CD4-positive, CD25-positive, alpha-beta regulatory T cell (primary cell): ENCODE data around the gene SESN3. TPM values are rescaled to one million over a fixed set of nuclear protein-coding genes. Genes with fewer than 3 reads are reported as not detected.
A peak's percentile ranks its signal among the peaks of the same experiment; 100 is the strongest.

ENCODE experiments used
- ATAC-seq, 2 donors: fragments of 150-1000 bp; cut with Tn5 transposase; one replicate each; pipeline ENCODE4 v1.10.0; 2021; ENCODE audit warnings: low read depth in 2 of 2, moderate number of reproducible peaks in 2 of 2, moderate library complexity in 1 of 2
- DNase-seq, 3 donors: peaks; one replicate each; pipeline versions ENCODE4 v3.0.0 to v3.0.0-alpha.2; 2012 to 2022; ENCODE audit warnings: mixed read lengths in 1 of 3
- H3K27ac ChIP-seq: one replicate; pipeline ENCODE4 v1.7.0; 2013; ENCODE audit warnings: mild to moderate bottlenecking, low read length; ENCODE audit not compliant: insufficient read depth, poor library complexity, severe bottlenecking
- H3K27me3 ChIP-seq: one replicate; pipeline ENCODE4 v1.7.0; 2013; ENCODE audit warnings: low read length; ENCODE audit not compliant: control insufficient read depth, insufficient read depth
- H3K36me3 ChIP-seq: one replicate; pipeline ENCODE4 v1.7.0; 2013; ENCODE audit warnings: mild to moderate bottlenecking, low read length, moderate library complexity; ENCODE audit not compliant: control insufficient read depth, insufficient read depth
- H3K4me1 ChIP-seq: 2 replicates; pipeline ENCODE4 v1.7.0; 2013; ENCODE audit warnings: mild to moderate bottlenecking, low read length; ENCODE audit not compliant: insufficient read depth, control insufficient read depth, poor library complexity, severe bottlenecking
- H3K4me3 ChIP-seq: one replicate; pipeline ENCODE4 v1.7.0; 2013; ENCODE audit warnings: low read depth, mild to moderate bottlenecking, low read length, moderate library complexity
- H3K9me3 ChIP-seq, 2 experiments: 1 replicate in 1 of 2; 2 replicates in 1 of 2; pipeline ENCODE4 v1.7.0; 2013; ENCODE audit warnings: low read length in 2 of 2, mild to moderate bottlenecking in 1 of 2, moderate library complexity in 1 of 2; ENCODE audit not compliant: control insufficient read depth in 2 of 2
- H3K27ac Mint-ChIP-seq, 3 donors: one replicate each; pipeline ENCODE4 v1.8.0; 2020 to 2022; ENCODE audit warnings: mild to moderate bottlenecking in 3 of 3, mixed read lengths in 3 of 3, moderate library complexity in 2 of 3
- H3K27me3 Mint-ChIP-seq: one replicate; pipeline ENCODE4 v1.8.0; 2022; ENCODE audit warnings: mild to moderate bottlenecking, mixed read lengths
- H3K36me3 Mint-ChIP-seq: one replicate; pipeline ENCODE4 v1.8.0; 2020; ENCODE audit warnings: mixed read lengths
- H3K4me1 Mint-ChIP-seq, 4 donors: one replicate each; pipeline ENCODE4 v1.8.0; 2020 to 2022; ENCODE audit warnings: mixed read lengths in 4 of 4, mild to moderate bottlenecking in 1 of 4
- H3K4me3 Mint-ChIP-seq, 4 donors: one replicate each; pipeline ENCODE4 v1.8.0; 2020 to 2022; ENCODE audit warnings: mild to moderate bottlenecking in 4 of 4, mixed read lengths in 4 of 4, moderate library complexity in 3 of 4
- H3K9me3 Mint-ChIP-seq, 7 donors: one replicate each; pipeline ENCODE4 v1.8.0; 2020 to 2022; ENCODE audit warnings: mixed read lengths in 7 of 7, mild to moderate bottlenecking in 3 of 7, moderate library complexity in 2 of 7
- polyA plus RNA-seq, 4 donors: library from polyadenylated mRNA; unstranded; fragments of 300-500 nt; fragmentation: Illumina TruSeq; gene quantifications; one replicate each; pipeline ENCODE4 v1.2.3, GENCODE V29; 2021
- total RNA-seq: library from RNA; stranded (reverse); gene quantifications from one replicate; pipeline ENCODE4 v1.2.3, GENCODE V29; 2022

The SESN3 gene
- total and polyA plus RNA-seq, 5 donors from 2014 or later = 4.2 to 73.3 (median 7.4) TPM

DNA sequence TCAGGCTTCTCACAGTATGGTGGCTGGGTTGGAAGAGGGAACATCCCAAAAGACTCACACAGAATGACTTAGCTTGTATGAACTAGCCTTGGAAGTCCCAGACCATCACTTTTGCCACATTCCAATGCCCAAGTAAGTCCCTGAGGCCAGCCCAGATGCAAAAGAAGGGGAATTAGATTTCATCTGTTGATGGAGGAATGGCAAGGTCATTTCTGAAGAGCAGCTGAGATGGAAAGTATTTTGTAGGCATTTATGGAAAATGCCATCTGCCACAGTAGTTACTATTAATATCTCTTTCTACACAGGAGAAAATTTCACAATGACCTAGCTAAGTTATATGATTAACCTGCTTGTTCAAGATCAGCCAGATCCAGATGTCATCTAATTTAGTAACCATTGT lies 82.6 kb downstream of the SESN3 start:
- peaks cover 14 to 27% (median 19%) of the 10 kb centered on the region in 4 donors for H3K4me1 Mint-ChIP-seq
- no peak overlapping the region for H3K27ac Mint-ChIP-seq
- peaks cover 26% of the 10 kb centered on the region for H3K4me1 ChIP-seq
- DNase-seq (no peak), ATAC-seq (no peak)
- H3K36me3 Mint-ChIP-seq = no peaks in the 10 kb centered on the region
- peak overlapping the region in 2 of 4 donors; percentile 70 to 93 for H3K4me3 Mint-ChIP-seq
- no peaks in the 10 kb centered on the region for H3K36me3 ChIP-seq
- peaks cover 0 to 1% (median 0%) of the 10 kb centered on the region in 7 donors for H3K9me3 Mint-ChIP-seq
- H3K27me3 ChIP-seq = peaks cover 3% of the 10 kb centered on the region
- peaks cover 35% of the 10 kb centered on the region for H3K27me3 Mint-ChIP-seq
- no peak overlapping the region for H3K27ac ChIP-seq
- no peak overlapping the region for H3K4me3 ChIP-seq
- H3K9me3 ChIP-seq = no peaks in the 10 kb centered on the region

DNA sequence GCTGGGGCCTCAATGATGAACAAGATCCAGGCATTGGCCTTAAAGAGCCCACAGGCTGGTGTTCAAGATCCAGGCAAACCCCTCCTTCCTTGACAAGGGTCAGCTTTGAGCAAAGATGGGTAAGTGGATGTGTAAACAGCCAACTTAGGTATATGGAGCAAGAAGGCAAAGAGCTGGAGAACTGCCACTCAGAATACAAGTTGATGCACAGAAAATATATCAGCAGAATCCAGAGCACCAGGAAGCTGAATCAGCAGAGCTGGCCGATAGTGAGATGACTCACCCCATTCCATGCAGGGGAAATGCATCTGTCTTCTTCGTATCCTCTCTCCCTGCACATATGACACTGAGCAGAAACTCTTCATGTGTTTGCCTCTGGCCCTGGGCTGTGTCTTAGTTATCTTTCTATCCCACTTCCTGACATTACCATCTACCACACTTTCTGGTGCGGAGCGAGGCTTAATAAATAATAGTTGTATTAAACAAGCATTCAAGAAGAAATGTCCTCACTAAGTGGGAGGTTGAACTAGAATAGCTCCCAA lies 83.6 kb downstream of the SESN3 start:
- Histone ChIP-seq H3K4me1 (peaks cover 20% of the 10 kb centered on the region), H3K36me3 (no peaks in the 10 kb centered on the region), H3K9me3 (no peaks in the 10 kb centered on the region), H3K27ac (no peak overlapping the region), H3K4me3 (no peak overlapping the region), H3K27me3 (peaks cover 4% of the 10 kb centered on the region)
- Mint-ChIP-seq H3K4me3 (peak overlapping the region in 1 of 4 donors; percentile 93), H3K9me3 (peaks cover 0 to 1% (median 0%) of the 10 kb centered on the region in 7 donors), H3K4me1 (peaks cover 7 to 18% (median 10%) of the 10 kb centered on the region in 4 donors), H3K27me3 (peaks cover 35% of the 10 kb centered on the region), H3K27ac (no peak overlapping the region), H3K36me3 (no peaks in the 10 kb centered on the region)
- ATAC-seq (no peak), DNase-seq (no peak)

DNA sequence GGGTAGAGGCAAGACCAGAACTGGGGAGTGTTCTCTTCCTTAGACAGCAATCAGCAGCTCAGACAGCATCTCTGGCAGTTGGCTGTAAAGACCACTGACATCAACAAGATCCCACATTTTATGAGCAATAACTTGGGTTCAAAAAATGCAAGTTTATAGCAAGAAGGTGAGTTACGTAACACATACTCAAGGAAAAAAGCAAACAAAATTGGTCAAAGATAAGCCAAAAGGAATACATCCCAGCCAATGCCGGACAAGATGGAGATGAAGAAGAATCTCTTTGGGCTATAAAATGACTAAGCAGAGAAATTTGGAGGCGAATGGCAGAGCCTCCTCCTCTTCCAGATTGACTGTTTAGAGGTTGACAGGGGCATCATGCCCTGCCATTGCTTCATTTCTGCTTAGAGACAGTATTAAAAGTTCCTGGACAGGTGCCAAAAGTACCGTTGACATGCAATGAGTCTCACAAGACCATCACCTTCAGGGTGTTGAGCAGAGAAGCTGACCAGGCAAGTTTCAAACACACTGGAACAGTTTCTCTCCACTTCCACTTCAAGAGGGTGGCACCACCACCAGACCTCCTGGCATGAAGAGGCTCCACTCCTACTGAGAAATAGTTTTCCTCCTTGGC lies 85.5 kb downstream of the SESN3 start:
- no peak for DNase-seq
- no peak overlapping the region for H3K27ac ChIP-seq
- peaks cover 3% of the 10 kb centered on the region for H3K4me1 ChIP-seq
- no peaks in the 10 kb centered on the region for H3K36me3 Mint-ChIP-seq
- H3K27ac Mint-ChIP-seq = no peak overlapping the region
- peaks cover 6% of the 10 kb centered on the region for H3K27me3 ChIP-seq
- H3K9me3 ChIP-seq = no peaks in the 10 kb centered on the region
- no peak overlapping the region for H3K4me3 Mint-ChIP-seq
- H3K4me1 Mint-ChIP-seq = peaks cover 0 to 6% (median 1%) of the 10 kb centered on the region in 4 donors
- H3K4me3 ChIP-seq = no peak overlapping the region
- ATAC-seq = no peak
- peaks cover 0 to 1% (median 0%) of the 10 kb centered on the region in 7 donors for H3K9me3 Mint-ChIP-seq
- H3K36me3 ChIP-seq = no peaks in the 10 kb centered on the region
- peaks cover 46% of the 10 kb centered on the region for H3K27me3 Mint-ChIP-seq

DNA sequence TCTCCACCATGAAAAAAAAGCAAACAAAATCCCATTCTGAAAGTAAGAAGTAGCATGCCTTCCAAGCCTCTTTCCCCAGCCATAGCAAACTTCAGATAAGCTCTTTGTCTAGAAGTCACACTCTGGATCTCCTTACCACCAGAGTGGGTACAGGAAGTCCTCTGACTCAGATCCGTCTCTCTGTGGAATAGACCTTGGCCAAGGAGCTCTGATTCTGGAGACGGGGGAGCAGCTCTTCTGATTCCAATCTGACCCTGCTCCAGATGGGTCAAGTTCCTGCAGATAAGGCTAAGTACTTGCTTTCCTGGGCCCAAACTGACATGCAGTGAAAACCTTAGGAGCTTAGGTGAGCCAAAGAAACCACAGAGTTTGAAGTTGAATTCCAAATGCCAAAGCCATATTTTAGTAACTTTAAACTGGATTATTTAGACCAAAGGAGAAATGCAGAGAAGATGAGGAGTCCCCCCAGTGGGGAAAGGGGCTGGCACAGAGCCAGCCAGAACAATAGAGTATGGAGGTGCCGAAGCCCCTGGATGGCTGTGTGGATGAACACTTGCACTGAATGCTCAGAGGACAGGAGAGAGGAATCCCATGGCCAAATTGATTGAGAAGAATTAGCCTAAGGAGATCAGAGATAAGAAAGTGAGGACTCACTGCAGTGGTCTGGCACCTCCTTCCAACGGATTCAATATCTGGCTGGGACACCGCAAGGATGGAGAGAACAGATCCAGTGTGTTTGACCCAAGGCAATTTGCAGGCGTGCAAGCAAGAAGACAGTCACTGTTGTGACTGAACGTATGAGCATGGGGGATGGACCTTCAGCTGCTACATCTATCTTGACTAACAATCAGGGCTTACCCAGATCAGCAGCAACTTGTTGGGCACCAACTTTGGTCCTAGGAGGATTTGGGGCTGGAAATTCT lies 86.4 kb downstream of the SESN3 start:
- H3K27me3 Mint-ChIP-seq = peaks cover 49% of the 10 kb centered on the region
- no peaks in the 10 kb centered on the region for H3K36me3 ChIP-seq
- no peak overlapping the region for H3K4me3 ChIP-seq
- H3K9me3 Mint-ChIP-seq = peaks cover 0 to 1% (median 0%) of the 10 kb centered on the region in 7 donors
- no peak overlapping the region for H3K27ac Mint-ChIP-seq
- peaks cover 11% of the 10 kb centered on the region for H3K27me3 ChIP-seq
- DNase-seq = no peak
- no peak overlapping the region for H3K27ac ChIP-seq
- H3K4me1 ChIP-seq = no peaks in the 10 kb centered on the region
- ATAC-seq = no peak
- H3K9me3 ChIP-seq = no peaks in the 10 kb centered on the region
- no peaks in the 10 kb centered on the region for H3K36me3 Mint-ChIP-seq
- H3K4me1 Mint-ChIP-seq = peaks cover 0 to 2% (median 1%) of the 10 kb centered on the region in 4 donors
- no peak overlapping the region for H3K4me3 Mint-ChIP-seq

DNA sequence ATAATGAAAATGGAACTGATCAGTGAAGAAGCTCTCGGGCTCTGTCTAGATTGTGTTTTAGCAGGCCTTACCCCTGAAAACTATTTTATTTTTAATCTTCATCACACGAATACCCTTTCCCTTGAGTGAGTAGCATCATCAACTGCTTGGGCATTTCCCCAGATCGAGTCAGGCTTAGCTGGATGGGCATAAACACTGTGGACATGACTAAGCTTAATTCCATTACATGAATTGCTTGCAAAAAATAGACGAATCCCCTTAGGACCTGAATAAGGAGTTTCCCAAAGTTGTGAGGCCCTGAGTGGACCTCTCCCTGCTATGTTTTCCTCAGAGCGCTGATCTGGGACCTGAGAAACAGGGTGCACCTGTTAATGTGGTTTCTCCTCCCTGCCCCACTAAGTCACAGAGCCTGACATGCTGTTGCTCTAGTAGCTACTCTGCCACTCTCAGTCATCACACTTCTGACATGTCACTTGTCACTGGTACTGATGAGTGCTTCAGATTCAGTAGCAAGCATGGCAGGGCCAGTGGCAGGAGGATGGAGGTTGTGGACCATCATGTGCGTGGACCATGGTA lies 87.8 kb downstream of the SESN3 start:
- ATAC-seq (no peak), DNase-seq (no peak)
- Histone ChIP-seq H3K27me3 (peaks cover 11% of the 10 kb centered on the region), H3K36me3 (no peaks in the 10 kb centered on the region), H3K4me3 (no peak overlapping the region), H3K9me3 (no peaks in the 10 kb centered on the region), H3K27ac (no peak overlapping the region), H3K4me1 (no peaks in the 10 kb centered on the region)
- Mint-ChIP-seq H3K4me3 (no peak overlapping the region), H3K9me3 (peaks cover 0 to 1% (median 0%) of the 10 kb centered on the region in 7 donors), H3K36me3 (no peaks in the 10 kb centered on the region), H3K4me1 (peaks cover 0 to 3% (median 1%) of the 10 kb centered on the region in 4 donors), H3K27ac (no peak overlapping the region), H3K27me3 (peaks cover 46% of the 10 kb centered on the region)

DNA sequence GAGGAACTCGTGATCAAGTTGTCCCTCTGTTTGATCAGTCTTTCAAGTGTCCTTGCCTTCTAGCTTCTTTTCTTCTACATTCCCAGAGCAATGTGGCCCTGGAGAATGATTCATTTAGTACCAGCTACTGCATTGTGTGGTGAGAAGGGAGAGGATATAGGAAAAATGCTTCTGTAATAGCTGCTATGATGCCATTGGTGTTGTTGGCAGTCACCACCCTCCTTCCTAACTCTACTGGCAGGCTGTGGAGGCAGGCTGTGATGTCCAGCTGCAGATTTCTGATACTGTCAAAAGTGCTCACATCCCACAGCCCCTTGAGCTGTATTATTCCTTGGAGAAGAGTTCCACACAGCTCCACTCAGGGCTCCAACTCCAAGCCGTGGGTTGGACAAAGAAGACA lies 88.6 kb downstream of the SESN3 start:
- Histone ChIP-seq H3K9me3 (no peaks in the 10 kb centered on the region), H3K36me3 (no peaks in the 10 kb centered on the region), H3K4me1 (no peaks in the 10 kb centered on the region), H3K4me3 (no peak overlapping the region), H3K27ac (no peak overlapping the region), H3K27me3 (peaks cover 11% of the 10 kb centered on the region)
- peaks cover 0 to 1% (median 0%) of the 10 kb centered on the region in 7 donors for H3K9me3 Mint-ChIP-seq
- no peaks in the 10 kb centered on the region for H3K36me3 Mint-ChIP-seq
- DNase-seq (no peak), ATAC-seq (no peak)
- peaks cover 41% of the 10 kb centered on the region for H3K27me3 Mint-ChIP-seq
- H3K27ac Mint-ChIP-seq = no peak overlapping the region
- peaks cover 0 to 4% (median 1%) of the 10 kb centered on the region in 4 donors for H3K4me1 Mint-ChIP-seq
- no peak overlapping the region for H3K4me3 Mint-ChIP-seq

DNA sequence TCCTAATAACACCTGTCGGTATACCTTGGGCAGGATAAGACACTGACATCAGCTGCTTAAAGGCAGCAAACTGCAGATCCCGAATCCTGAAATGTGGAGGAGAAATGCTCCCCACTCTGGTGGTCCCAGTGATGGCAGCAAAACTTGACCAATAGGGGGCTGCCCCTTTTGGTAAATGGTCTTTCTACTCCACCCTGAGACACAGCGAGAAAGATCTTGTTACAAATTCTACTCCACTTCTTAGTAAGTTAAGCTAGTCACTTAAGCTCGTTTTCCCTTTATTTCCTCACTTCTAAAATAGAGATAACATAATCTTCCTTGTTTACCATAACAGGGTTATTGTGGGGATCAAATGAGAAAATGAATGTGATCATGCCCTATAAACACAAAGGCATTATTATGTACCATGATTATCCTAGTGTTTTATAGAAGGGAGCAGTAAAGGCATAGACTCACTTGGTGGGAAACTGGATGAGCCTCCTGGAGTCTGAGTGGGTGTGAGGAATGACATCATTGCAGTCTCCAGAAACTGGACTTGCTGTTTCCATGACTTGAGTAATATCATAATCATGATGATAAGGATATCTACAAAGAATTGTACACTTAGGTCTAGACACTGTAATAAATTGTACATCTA lies 90.5 kb downstream of the SESN3 start:
- ATAC-seq (no peak), DNase-seq (no peak)
- Mint-ChIP-seq H3K4me3 (no peak overlapping the region), H3K36me3 (no peaks in the 10 kb centered on the region), H3K4me1 (peaks cover 0 to 4% (median 1%) of the 10 kb centered on the region in 4 donors), H3K27ac (no peak overlapping the region), H3K9me3 (no peaks in the 10 kb centered on the region), H3K27me3 (peaks cover 26% of the 10 kb centered on the region)
- Histone ChIP-seq H3K4me3 (no peak overlapping the region), H3K36me3 (no peaks in the 10 kb centered on the region), H3K9me3 (no peaks in the 10 kb centered on the region), H3K27ac (no peak overlapping the region), H3K4me1 (no peaks in the 10 kb centered on the region), H3K27me3 (peaks cover 8% of the 10 kb centered on the region)
